GM21528 (cell line): ENCODE results near the gene KRT79.

Experiments
- ATAC-seq: cut with Tn5 transposase; IDR thresholded peaks from one replicate; pipeline ENCODE4 v1.9.1; 2021; ENCODE audit warnings: mild to moderate bottlenecking, moderate library complexity; ENCODE audit not compliant: unreplicated experiment, low FRiP score

KRT79 gene

GRCh38 chr12:52820521-52820920 is 13.6 kb downstream of the KRT79 start:
- ATAC-seq: no peak

- ATAC-seq: no peak
These were observed 14.2 kb downstream of the KRT79 start for GRCh38 chr12:52819731-52820510.

GRCh38 chr12:52818887-52819420 is 15.2 kb downstream of the KRT79 start:
- ATAC-seq: no peak

- ATAC-seq: no peak
These were observed 15.7 kb downstream of the KRT79 start for GRCh38 chr12:52818388-52818787.

- no peak for ATAC-seq
These were observed 16.3 kb downstream of the KRT79 start for GRCh38 chr12:52817699-52818238.

GRCh38 chr12:52817003-52817698 is 17.0 kb downstream of the KRT79 start:
- no peak for ATAC-seq

GRCh38 chr12:52815676-52816588 is 18.2 kb downstream of the KRT79 start:
- ATAC-seq: no peak

GRCh38 chr12:52815161-52815560 is 18.9 kb downstream of the KRT79 start:
- ATAC-seq: no peak

GRCh38 chr12:52814710-52815155 is 19.4 kb downstream of the KRT79 start:
- ATAC-seq: no peak

GRCh38 chr12:52813885-52814709 is 20.0 kb downstream of the KRT79 start, which contains the start of gene KRT4:
Gene KRT4 (minus strand): TSS chr12:52814116. CDS start chr12:52814058, 58 bp downstream.
- ATAC-seq: no peak

- ATAC-seq: no peak
These were observed 20.8 kb downstream of the KRT79 start for GRCh38 chr12:52813203-52813819.

GRCh38 chr12:52812749-52813148 is 21.4 kb downstream of the KRT79 start:
- no peak for ATAC-seq

GRCh38 chr12:52812073-52812400 is 22.1 kb downstream of the KRT79 start:
- ATAC-seq: no peak

GRCh38 chr12:52811191-52812072 is 22.7 kb downstream of the KRT79 start:
- ATAC-seq: no peak

GRCh38 chr12:52810554-52810953 is 23.6 kb downstream of the KRT79 start:
- ATAC-seq: no peak

- ATAC-seq: no peak
These were observed 24.9 kb downstream of the KRT79 start for GRCh38 chr12:52809166-52809565.

GRCh38 chr12:52808573-52809160 is 25.4 kb downstream of the KRT79 start:
- no peak for ATAC-seq
